Endothelial cell of umbilical vein (primary cell): ENCODE data around the gene IFNA4. TPM values are rescaled to one million over a fixed set of nuclear protein-coding genes. Genes with fewer than 3 reads are reported as not detected.

Source experiments
- BruUV-seq: library from RNA; stranded (reverse); fragments of 400-500 nt; replicated peaks from 2 replicates; lab custom pipeline; 2021; lab: Mats Ljungman, UMichigan
- CTCF ChIA-PET: fragments of 300-600, 350-600 bp; sonication (Branson Sonifier 250); formaldehyde crosslinking; loops from one replicate; lab custom pipeline; 2021; ENCODE audit warnings: antibody characterized with exemption, inconsistent platforms; lab: Charles Lee
- POLR2A ChIA-PET: fragments of 300-600, 350-600 bp; sonication (Branson Sonifier 250); formaldehyde crosslinking; loops from one replicate; lab custom pipeline; 2021; ENCODE audit warnings: antibody characterized with exemption, inconsistent platforms; lab: Charles Lee
- DNase-seq: peaks from one replicate; pipeline ENCODE4 v3.0.0-alpha.2; 2011; ENCODE audit warnings: low read depth, low spot score
- FAIRE-seq: peaks from 2 replicates; lab custom pipeline; 2011; peaks lifted over from hg19 to GRCh38; lab: Jason Lieb, UNC
- H2AFZ ChIP-seq: 2 replicates; pipeline ENCODE4 v1.6.0; 2012; ENCODE audit warnings: low read depth, low read length, control low read depth, inconsistent platforms
- H3K27ac ChIP-seq: 2 replicates; pipeline ENCODE4 v1.5.1; 2011; ENCODE audit warnings: low read depth, mild to moderate bottlenecking, control low read depth, low read length, moderate library complexity; ENCODE audit not compliant: insufficient read depth
- H3K27me3 ChIP-seq, 2 experiments: 2 replicates each; pipeline versions ENCODE4 v1.6.0 to v1.6.1; 2011; ENCODE audit warnings: low read length in 2 of 2, mixed read lengths in 1 of 2; ENCODE audit not compliant: control insufficient read depth in 2 of 2, insufficient read depth in 2 of 2
- H3K36me3 ChIP-seq, 2 experiments: 2 replicates in 1 of 2; 3 replicates in 1 of 2; pipeline ENCODE4 v1.5.1; 2011; ENCODE audit warnings: low read length in 2 of 2, mild to moderate bottlenecking in 1 of 2, moderate library complexity in 1 of 2; ENCODE audit not compliant: control insufficient read depth in 2 of 2, insufficient read depth in 2 of 2; ENCODE audit errors: extremely low read depth in 1 of 2
- H3K4me1 ChIP-seq: 3 replicates; pipeline ENCODE4 v1.5.1; 2011; ENCODE audit warnings: mild to moderate bottlenecking, low read length; ENCODE audit not compliant: control insufficient read depth, insufficient read depth; ENCODE audit errors: extremely low read depth
- H3K4me2 ChIP-seq: 2 replicates; pipeline ENCODE4 v1.6.1; 2011; ENCODE audit warnings: low read length, control low read depth, mixed read lengths; ENCODE audit not compliant: insufficient read depth
- H3K4me3 ChIP-seq, 3 experiments: fragments of 200-600 bp in 1 of 3; sonication (generic), shearing (Covaris generic) in 1 of 3; replicated peaks in 1 of 3; 2 replicates each; pipeline ENCODE4 v1.5.1; 2011 to 2016; ENCODE audit warnings: control low read depth in 3 of 3, low read length in 3 of 3, mild to moderate bottlenecking in 2 of 3, inconsistent platforms in 1 of 3, low read depth in 1 of 3, moderate library complexity in 1 of 3; ENCODE audit not compliant: insufficient read depth in 1 of 3
- H3K79me2 ChIP-seq: 2 replicates; pipeline ENCODE4 v1.6.0; 2012; ENCODE audit warnings: low read length, inconsistent platforms; ENCODE audit not compliant: control insufficient read depth, insufficient read depth
- H3K9ac ChIP-seq: replicated peaks from 2 replicates; pipeline ENCODE3; 2011; ENCODE audit warnings: low read length, control low read depth; ENCODE audit not compliant: insufficient read depth; ENCODE audit errors: extremely low read depth
- H3K9me1 ChIP-seq: replicated peaks from 3 replicates; pipeline ENCODE4 v1.6.0; 2011; ENCODE audit warnings: mild to moderate bottlenecking, low read length; ENCODE audit not compliant: control insufficient read depth, insufficient read depth; ENCODE audit errors: extremely low read depth
- H3K9me3 ChIP-seq: replicated peaks from 2 replicates; pipeline ENCODE4 v1.5.1; 2012; ENCODE audit warnings: low read length, inconsistent platforms; ENCODE audit not compliant: control insufficient read depth, insufficient read depth
- H4K20me1 ChIP-seq: replicated peaks from 2 replicates; pipeline ENCODE3; 2011; ENCODE audit warnings: mild to moderate bottlenecking, low read length; ENCODE audit not compliant: control insufficient read depth, insufficient read depth; ENCODE audit errors: extremely low read depth
- EZH2 ChIP-seq: IDR thresholded peaks from 2 replicates; pipeline ENCODE4 v1.6.1; 2012; ENCODE audit warnings: borderline replicate concordance, low read depth, mild to moderate bottlenecking, moderate library complexity, low read length, inconsistent platforms; ENCODE audit not compliant: severe bottlenecking
- FOS ChIP-seq: IDR thresholded peaks from 2 replicates; pipeline ENCODE4 v1.6.1; 2011; ENCODE audit warnings: mild to moderate bottlenecking, low read length, moderate library complexity, borderline replicate concordance; ENCODE audit not compliant: insufficient read depth
- JUN ChIP-seq: IDR thresholded peaks from 2 replicates; pipeline ENCODE4 v1.6.1; 2011; ENCODE audit warnings: borderline replicate concordance, low read depth; ENCODE audit not compliant: insufficient read length, insufficient read depth
- MYC ChIP-seq: IDR thresholded peaks from one replicate; pipeline ENCODE4 v1.6.1; 2011; ENCODE audit warnings: mild to moderate bottlenecking, low read depth, low read length
- POLR2A ChIP-seq: IDR thresholded peaks from 2 replicates; pipeline ENCODE4 v1.6.1; 2012; ENCODE audit warnings: low read depth, mild to moderate bottlenecking, control low read depth, low read length
- dilution Hi-C: fragments of 300-500 bp; cut with MboI; formaldehyde crosslinking; loops from one replicate; pipeline ENCODE4 v1.15.0; 2019; ENCODE audit warnings: low sequenced_read_pairs; ENCODE audit not compliant: extremely low pct_ligation_motif_present
- intact Hi-C: fragments of 100-400 bp; cut with micrococcal nuclease; formaldehyde crosslinking; loops from one replicate; pipeline ENCODE4 v1.10.0; 2022
- polyA plus RNA-seq, 4 experiments: library from polyadenylated mRNA; depleted of rRNA in 3 of 4; stranded (reverse) in 3 of 4; unstranded in 1 of 4; fragments of >200 nt; gene quantifications; 2 replicates each; pipeline versions ENCODE4 v1.2.1 to v1.2.3, GENCODE V29; 2011 to 2012; ENCODE audit warnings: missing spikeins in 1 of 4
- total RNA-seq: library from RNA; stranded (reverse); gene quantifications from 2 replicates; pipeline ENCODE4 v1.2.3, GENCODE V29; 2021
- TF ChIP-seq, protein P1 (sequence below), 2 donors: IDR thresholded peaks; 1 replicate in 1 of 2; 2 replicates in 1 of 2; pipeline ENCODE4 v1.5.1; 2011; ENCODE audit warnings: low read length in 2 of 2, mild to moderate bottlenecking in 2 of 2, moderate library complexity in 2 of 2, control low read depth in 1 of 2, inconsistent platforms in 1 of 2, low read depth in 1 of 2; ENCODE audit not compliant: insufficient read depth in 1 of 2; ENCODE audit errors: extremely low read depth in 1 of 2
- TF ChIP-seq, protein P2 (sequence below): IDR thresholded peaks from 2 replicates; pipeline ENCODE4 v1.6.1; 2011; ENCODE audit not compliant: insufficient read depth, insufficient read length

IFNA4 gene
- total and polyA plus RNA-seq, 2 donors (not counting 3 experiments of a cell fraction or from before 2014, with no cell fraction given) = not detected

DNA sequence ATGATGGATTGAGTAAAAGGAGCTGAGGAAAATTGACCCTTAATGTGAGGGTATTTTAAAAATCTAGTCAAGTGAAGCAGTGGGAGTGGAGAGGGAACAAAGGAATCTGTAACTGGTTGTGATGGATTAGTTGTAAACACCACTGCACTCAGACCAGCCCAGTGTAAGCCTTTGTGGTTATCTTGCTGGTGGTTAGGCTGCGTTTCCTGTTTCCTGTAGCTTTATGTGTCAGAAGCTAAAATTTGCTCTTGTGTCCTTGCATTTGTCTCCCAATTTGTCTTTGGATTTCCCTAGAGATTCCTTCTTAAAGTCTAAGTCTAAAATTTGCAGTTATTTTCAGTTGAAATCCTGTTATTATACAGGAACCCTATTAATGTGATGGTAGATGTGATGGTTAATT lies 27.2 kb downstream of the IFNA4 start:
- CTCF ChIA-PET = interaction anchor here (0.6 to 1.7 kb wide), 3 partner anchors 23 to 236 kb away, joined by 3 to 5 read pairs (median 3); no protein-coding TSS in a partner anchor
- peaks cover 0 to 4% of the 10 kb centered on the region in 2 experiments for H3K27me3 ChIP-seq
- H3K79me2 ChIP-seq = no peaks in the 10 kb centered on the region
- DNase-seq = peak; percentile 18
- no peak overlapping the region for H3K9ac ChIP-seq
- intact Hi-C loops = no loop called here
- peak overlapping the region; percentile 2 for H3K4me2 ChIP-seq
- H3K4me3 ChIP-seq = no peak overlapping the region
- no peak for FAIRE-seq
- BruUV-seq = no TSS peak
- POLR2A ChIA-PET = no interaction called here
- no peaks in the 10 kb centered on the region for H3K9me1 ChIP-seq
- no peaks in the 10 kb centered on the region for H3K9me3 ChIP-seq
- H2AFZ ChIP-seq = no peak overlapping the region
- TF ChIP-seq MYC (no peak), FOS (peak; percentile 12), JUN (peak; percentile 33), POLR2A (no peak), EZH2 (no peak)
- TF ChIP-seq, protein P1, sequence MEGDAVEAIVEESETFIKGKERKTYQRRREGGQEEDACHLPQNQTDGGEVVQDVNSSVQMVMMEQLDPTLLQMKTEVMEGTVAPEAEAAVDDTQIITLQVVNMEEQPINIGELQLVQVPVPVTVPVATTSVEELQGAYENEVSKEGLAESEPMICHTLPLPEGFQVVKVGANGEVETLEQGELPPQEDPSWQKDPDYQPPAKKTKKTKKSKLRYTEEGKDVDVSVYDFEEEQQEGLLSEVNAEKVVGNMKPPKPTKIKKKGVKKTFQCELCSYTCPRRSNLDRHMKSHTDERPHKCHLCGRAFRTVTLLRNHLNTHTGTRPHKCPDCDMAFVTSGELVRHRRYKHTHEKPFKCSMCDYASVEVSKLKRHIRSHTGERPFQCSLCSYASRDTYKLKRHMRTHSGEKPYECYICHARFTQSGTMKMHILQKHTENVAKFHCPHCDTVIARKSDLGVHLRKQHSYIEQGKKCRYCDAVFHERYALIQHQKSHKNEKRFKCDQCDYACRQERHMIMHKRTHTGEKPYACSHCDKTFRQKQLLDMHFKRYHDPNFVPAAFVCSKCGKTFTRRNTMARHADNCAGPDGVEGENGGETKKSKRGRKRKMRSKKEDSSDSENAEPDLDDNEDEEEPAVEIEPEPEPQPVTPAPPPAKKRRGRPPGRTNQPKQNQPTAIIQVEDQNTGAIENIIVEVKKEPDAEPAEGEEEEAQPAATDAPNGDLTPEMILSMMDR (IDR thresholded peaks at IDR 0.05; ENCODE audit: extremely low read depth in 1 of 2, insufficient read depth in 1 of 2, low read depth in 1 of 2, low read length in 2 of 2) = no peak
- TF ChIP-seq, protein P2, sequence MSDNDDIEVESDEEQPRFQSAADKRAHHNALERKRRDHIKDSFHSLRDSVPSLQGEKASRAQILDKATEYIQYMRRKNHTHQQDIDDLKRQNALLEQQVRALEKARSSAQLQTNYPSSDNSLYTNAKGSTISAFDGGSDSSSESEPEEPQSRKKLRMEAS = no peak
- peaks cover 5% of the 10 kb centered on the region for H3K4me1 ChIP-seq
- H4K20me1 ChIP-seq = no peaks in the 10 kb centered on the region
- dilution Hi-C loops = no loop called here
- no peaks in the 10 kb centered on the region for H3K36me3 ChIP-seq
- H3K27ac ChIP-seq = no peak overlapping the region
